ENCODE data around the gene PGAP1. TPM values are rescaled to one million over a fixed set of nuclear protein-coding genes. Genes with fewer than 3 reads are reported as not detected.

PGAP1 gene, protein sequence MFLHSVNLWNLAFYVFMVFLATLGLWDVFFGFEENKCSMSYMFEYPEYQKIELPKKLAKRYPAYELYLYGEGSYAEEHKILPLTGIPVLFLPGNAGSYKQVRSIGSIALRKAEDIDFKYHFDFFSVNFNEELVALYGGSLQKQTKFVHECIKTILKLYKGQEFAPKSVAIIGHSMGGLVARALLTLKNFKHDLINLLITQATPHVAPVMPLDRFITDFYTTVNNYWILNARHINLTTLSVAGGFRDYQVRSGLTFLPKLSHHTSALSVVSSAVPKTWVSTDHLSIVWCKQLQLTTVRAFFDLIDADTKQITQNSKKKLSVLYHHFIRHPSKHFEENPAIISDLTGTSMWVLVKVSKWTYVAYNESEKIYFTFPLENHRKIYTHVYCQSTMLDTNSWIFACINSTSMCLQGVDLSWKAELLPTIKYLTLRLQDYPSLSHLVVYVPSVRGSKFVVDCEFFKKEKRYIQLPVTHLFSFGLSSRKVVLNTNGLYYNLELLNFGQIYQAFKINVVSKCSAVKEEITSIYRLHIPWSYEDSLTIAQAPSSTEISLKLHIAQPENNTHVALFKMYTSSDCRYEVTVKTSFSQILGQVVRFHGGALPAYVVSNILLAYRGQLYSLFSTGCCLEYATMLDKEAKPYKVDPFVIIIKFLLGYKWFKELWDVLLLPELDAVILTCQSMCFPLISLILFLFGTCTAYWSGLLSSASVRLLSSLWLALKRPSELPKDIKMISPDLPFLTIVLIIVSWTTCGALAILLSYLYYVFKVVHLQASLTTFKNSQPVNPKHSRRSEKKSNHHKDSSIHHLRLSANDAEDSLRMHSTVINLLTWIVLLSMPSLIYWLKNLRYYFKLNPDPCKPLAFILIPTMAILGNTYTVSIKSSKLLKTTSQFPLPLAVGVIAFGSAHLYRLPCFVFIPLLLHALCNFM
- total RNA-seq (2014; rRNA removed; shearing (Covaris generic)), result 6.1 and 7.4 TPM in 2 replicates

DNA sequence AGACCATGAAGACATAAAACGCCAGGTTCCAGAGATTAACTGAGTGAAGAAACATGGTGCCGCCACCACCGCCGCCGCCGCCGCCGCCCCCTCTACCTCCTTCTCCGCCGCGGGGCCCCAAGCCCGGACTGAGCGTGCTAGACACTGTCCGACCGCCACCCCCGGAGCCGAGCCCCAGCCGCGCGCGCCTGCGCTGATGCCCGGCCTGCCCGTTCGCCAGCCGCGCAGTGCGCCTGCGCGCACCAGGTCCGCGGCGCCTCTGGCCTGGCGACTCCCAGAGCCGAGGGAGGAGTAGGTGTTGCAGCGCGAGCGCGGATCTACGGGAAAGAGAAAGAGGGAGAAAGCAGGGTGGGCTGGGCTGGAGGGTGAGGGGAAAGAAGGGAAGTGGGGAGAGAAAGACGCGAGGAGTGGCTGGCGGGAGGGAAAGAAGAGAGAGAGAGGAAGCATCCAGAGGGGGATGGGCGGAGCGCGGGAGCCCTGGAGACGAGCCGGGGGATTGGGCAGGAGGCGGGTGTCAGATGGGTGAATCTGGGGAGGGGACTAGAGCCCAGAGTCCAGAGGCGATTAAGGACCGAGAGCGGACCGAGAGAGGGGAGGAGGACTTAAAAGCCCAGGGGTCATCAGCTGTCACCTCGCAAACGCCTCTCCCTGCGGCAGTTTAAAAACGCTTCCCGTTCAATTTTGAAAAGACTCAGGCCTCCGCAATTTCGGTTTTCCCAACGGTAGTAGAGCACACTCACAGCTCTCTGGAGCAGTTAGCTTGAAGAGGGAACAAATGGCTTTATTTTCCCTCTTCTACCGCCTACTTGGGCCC lies at the start of gene PGAP1:
TSS of gene PGAP1 (minus strand) at position 146 of the 814 bp plus-strand sequence. CDS start at position 55, 91 bp downstream.
- H3K4me3 ChIP-seq (ENCODE audit: insufficient read depth, low read depth, low read length), result peak within 1 kb of the TSS; percentile 94
- H3K27me3 ChIP-seq (ENCODE audit: control insufficient read depth, insufficient read depth, low read length), result no peaks in the 10 kb centered on the region
- DNase-seq, result peak; percentile 94

DNA sequence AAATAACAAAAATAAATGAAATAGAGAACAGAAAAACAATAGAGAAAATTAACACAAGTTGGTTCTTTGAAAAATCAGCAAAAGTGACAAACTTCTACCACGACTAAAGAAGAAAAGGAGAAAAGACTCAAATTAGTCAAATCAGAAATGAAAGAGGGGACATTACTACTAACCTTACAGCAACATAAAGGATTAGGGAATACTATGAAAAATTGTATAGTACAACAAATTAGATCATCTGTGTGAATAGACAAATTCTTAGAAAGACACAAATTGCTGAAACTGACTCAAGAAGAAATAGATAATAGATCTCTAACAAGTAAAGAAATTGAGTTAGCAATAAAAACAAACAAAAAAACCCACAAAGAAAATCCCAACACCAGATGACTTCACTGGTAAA lies 48.5 kb upstream of the PGAP1 start:
- no peaks in the 10 kb centered on the region for H3K36me3 ChIP-seq (replicated peaks; ENCODE audit: control insufficient read depth, insufficient read depth, low read length)
- no peaks in the 10 kb centered on the region for H3K27me3 ChIP-seq (ENCODE audit: control insufficient read depth, insufficient read depth, low read length)
- DNase-seq, result no peak
- no peak overlapping the region for H3K4me3 ChIP-seq (ENCODE audit: insufficient read depth, low read depth, low read length)

More for the DNA sequence above, at the start of gene PGAP1:
- H3K36me3 ChIP-seq (replicated peaks; ENCODE audit: control insufficient read depth, insufficient read depth, low read length), result no peaks in the 10 kb centered on the region

DNA sequence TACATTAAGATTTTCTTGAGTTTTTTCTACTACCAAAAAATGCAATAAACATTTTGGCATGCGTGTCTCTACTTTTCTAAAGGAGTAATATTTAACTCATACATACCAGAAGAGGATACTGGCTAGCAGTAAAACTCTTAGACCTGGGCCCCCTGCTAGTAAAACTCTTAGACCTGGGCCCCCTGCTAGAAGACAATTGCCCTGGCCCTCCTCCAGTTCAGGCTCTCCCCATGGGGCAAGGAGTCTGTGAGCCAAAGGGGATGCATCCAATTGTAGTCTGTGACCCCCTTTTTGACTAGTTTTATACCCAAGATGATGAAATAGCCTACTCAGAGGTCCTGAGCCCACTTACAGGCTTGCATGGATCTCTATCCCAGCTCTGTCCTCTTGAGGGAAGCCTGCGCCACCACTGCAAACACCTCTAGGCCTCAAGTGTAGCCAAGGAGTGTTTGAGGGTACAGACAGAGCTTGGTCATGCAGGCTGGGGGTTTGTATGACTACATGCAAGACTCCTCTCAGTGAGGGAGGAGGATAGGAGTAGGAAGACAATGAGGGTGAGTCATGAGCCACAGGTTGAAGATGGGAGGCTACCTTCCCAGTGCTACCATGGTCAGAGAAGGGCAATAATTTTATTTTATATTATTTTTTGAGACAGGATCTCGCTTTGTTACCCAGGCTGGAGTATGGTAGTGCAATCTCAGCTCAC lies 45.2 kb upstream of the PGAP1 start:
- H3K27me3 ChIP-seq (ENCODE audit: control insufficient read depth, insufficient read depth, low read length), result no peaks in the 10 kb centered on the region
- no peak overlapping the region for H3K4me3 ChIP-seq (ENCODE audit: insufficient read depth, low read depth, low read length)
- DNase-seq, result peak; percentile 10
- no peaks in the 10 kb centered on the region for H3K36me3 ChIP-seq (replicated peaks; ENCODE audit: control insufficient read depth, insufficient read depth, low read length)

DNA sequence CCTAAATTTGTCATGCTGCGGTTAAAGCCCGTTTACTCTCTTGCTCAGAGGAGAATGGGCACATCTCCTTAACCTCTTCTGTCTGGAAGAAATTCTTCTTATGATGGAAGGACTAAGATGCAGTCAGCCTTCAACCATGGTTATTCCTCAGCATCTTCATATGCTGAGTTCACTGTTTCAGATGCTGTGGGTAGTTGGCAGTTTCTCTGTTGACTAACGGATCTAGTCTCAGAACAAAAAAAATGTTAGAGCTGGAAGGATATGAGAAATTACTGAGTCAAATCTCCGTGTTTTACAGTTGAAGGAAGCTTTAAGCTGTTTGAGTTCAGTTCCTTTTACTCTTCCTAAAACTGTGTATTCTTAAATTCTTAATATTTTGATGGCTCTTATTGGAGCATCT lies 43.6 kb upstream of the PGAP1 start:
- H3K36me3 ChIP-seq (replicated peaks; ENCODE audit: control insufficient read depth, insufficient read depth, low read length), result no peaks in the 10 kb centered on the region

DNA sequence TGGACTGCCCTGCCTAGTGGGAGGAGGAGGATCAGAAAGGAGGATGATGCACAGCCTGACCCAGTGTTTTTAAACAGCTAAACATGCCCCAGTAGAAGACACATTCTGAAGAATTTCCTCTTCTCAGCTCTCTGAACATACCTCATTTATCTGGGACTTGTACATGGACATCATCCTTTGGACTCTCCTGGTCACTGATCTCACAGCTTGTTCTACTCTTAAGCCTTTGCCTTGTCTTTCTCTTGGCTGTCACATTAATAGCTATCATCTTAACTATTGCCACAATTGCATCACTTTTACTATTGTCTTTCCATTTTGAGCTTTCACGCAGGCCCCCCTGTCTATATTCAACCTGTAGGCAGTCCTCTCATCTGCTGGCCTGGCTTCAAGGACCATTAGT lies 42.0 kb upstream of the PGAP1 start:
- DNase-seq, result no peak
- Histone ChIP-seq H3K36me3 (replicated peaks; ENCODE audit: control insufficient read depth, insufficient read depth, low read length) (no peaks in the 10 kb centered on the region), H3K27me3 (ENCODE audit: control insufficient read depth, insufficient read depth, low read length) (no peaks in the 10 kb centered on the region), H3K4me3 (ENCODE audit: insufficient read depth, low read depth, low read length) (no peak overlapping the region)

More for the DNA sequence above, 43.6 kb upstream of the PGAP1 start:
- no peak for DNase-seq
- no peaks in the 10 kb centered on the region for H3K27me3 ChIP-seq (ENCODE audit: control insufficient read depth, insufficient read depth, low read length)
- no peak overlapping the region for H3K4me3 ChIP-seq (ENCODE audit: insufficient read depth, low read depth, low read length)

DNA sequence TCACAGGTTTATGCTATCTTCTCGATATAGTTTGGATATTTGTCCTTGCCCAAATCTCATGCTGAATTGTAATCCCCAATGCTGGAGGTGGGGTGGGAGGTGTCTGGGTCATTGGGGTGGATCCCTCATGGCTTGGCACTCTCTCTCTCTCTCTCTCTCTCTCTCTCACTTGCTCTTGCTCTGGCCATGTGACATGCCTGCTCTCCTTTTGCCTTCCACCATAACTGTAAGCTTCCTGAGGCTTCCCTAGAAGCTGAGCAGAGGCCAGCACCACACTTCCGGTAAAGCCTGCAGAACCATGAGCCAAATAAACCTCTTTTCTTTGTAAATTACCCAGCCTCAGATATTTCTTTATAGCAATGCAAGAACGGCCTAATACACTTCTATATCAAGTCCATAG lies 41.3 kb upstream of the PGAP1 start:
- DNase-seq, result no peak
- Histone ChIP-seq H3K4me3 (ENCODE audit: insufficient read depth, low read depth, low read length) (no peak overlapping the region), H3K27me3 (ENCODE audit: control insufficient read depth, insufficient read depth, low read length) (no peaks in the 10 kb centered on the region), H3K36me3 (replicated peaks; ENCODE audit: control insufficient read depth, insufficient read depth, low read length) (no peaks in the 10 kb centered on the region)

DNA sequence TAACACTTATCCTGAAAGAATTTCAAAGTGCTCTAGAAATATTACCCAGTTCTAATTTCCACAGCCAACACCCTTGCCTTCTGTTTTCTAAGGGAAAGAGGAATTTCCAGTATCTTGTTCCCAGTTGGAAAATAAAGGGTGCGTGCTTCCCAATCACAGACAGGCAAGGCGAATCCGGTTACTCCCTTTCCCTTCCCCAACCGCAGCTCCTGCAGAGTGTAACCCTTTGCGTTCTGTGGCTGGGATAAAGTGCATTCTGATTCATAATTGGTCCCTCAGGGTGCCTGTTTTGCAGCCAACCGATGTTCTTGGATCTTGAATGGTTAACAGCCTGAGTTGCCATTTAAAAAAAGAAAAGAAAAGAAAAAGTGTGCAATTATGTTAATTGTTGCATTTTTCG lies 40.6 kb upstream of the PGAP1 start:
- H3K4me3 ChIP-seq (ENCODE audit: insufficient read depth, low read depth, low read length), result no peak overlapping the region

DNA sequence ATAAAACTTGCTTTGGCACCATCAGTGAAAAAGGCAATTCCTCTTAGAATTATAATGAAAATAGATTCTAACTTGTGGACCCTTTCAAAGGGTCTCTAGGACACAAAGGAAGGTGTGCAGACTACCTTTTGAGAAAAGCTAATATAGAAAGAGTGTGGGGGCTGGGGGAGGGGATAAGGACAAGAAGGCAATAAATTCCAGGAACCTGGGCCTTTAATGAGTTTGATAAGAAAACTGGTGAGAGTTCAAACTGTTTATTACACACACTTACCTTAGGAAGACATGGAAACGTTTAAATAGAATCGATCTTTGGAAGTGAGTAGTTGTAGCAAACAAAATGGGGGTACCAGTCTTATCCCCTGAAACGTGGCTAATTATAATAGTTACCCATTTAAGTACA lies 39.6 kb upstream of the PGAP1 start:
- no peaks in the 10 kb centered on the region for H3K36me3 ChIP-seq (replicated peaks; ENCODE audit: control insufficient read depth, insufficient read depth, low read length)
- DNase-seq, result no peak
- H3K4me3 ChIP-seq (ENCODE audit: insufficient read depth, low read depth, low read length), result no peak overlapping the region
- H3K27me3 ChIP-seq (ENCODE audit: control insufficient read depth, insufficient read depth, low read length), result no peaks in the 10 kb centered on the region

More for the DNA sequence above, 40.6 kb upstream of the PGAP1 start:
- Histone ChIP-seq H3K27me3 (ENCODE audit: control insufficient read depth, insufficient read depth, low read length) (no peaks in the 10 kb centered on the region), H3K36me3 (replicated peaks; ENCODE audit: control insufficient read depth, insufficient read depth, low read length) (no peaks in the 10 kb centered on the region)
- DNase-seq, result no peak

DNA sequence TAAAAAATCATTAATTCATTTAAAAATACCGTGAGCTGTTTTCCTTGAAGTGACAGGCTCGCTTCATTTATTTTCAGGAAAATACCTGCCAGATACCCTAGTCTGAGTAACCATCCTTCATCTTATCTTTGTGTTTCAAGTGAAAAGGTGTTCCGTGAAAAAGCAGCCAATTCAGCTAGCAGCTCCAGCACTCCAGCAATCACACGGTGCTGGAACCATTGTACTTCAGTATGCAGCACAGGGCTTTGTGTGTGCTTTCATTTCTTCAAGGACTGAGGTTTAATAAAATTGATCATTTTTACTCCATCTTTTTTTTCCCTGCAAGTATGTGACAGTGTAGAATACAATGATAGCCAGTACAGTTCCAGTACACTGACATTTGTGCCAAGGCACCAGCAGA lies 39.1 kb upstream of the PGAP1 start:
- DNase-seq, result no peak
- Histone ChIP-seq H3K4me3 (ENCODE audit: insufficient read depth, low read depth, low read length) (no peak overlapping the region), H3K36me3 (replicated peaks; ENCODE audit: control insufficient read depth, insufficient read depth, low read length) (no peaks in the 10 kb centered on the region), H3K27me3 (ENCODE audit: control insufficient read depth, insufficient read depth, low read length) (no peaks in the 10 kb centered on the region)

DNA sequence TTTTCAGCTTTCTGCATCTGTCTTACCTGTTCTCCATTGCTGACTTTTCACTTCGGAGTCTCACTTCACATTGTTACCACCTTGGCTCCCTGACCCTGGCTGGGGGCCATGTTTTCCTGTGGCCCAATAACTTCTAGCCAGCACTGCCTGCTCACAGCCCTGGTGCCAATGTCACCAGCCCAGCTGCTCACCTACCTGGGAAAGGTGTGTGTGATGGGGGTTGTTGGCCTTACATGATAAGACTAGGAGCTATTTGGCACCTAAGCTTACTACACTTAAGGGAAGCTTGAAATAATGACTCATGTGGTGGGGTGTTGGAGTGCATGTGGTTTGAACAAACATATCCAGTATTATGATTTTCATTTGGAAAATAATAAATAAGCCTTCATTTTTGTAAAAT lies 37.5 kb upstream of the PGAP1 start:
- Histone ChIP-seq H3K4me3 (ENCODE audit: insufficient read depth, low read depth, low read length) (no peak overlapping the region), H3K27me3 (ENCODE audit: control insufficient read depth, insufficient read depth, low read length) (no peaks in the 10 kb centered on the region), H3K36me3 (replicated peaks; ENCODE audit: control insufficient read depth, insufficient read depth, low read length) (no peaks in the 10 kb centered on the region)
- DNase-seq, result no peak

DNA sequence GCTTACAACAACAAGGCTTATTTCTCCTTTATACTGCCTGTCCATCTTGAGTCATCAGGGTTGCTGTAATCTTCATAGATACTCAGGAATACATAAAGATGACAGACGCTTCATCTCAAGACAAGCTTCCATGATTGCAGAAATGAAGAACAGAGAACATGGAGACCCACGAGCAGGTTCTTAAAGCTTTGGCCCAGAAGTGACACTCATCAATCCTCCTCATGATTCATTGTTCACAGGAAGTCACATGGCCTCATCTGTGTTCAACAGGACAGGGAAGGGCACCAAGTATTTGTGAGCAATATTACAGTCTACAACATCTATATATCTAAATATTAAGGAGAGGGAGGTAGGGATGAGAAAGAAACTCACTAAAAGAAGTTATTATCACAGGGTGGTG lies 36.5 kb upstream of the PGAP1 start:
- no peaks in the 10 kb centered on the region for H3K36me3 ChIP-seq (replicated peaks; ENCODE audit: control insufficient read depth, insufficient read depth, low read length)
- no peak overlapping the region for H3K4me3 ChIP-seq (ENCODE audit: insufficient read depth, low read depth, low read length)
- no peaks in the 10 kb centered on the region for H3K27me3 ChIP-seq (ENCODE audit: control insufficient read depth, insufficient read depth, low read length)
- no peak for DNase-seq

DNA sequence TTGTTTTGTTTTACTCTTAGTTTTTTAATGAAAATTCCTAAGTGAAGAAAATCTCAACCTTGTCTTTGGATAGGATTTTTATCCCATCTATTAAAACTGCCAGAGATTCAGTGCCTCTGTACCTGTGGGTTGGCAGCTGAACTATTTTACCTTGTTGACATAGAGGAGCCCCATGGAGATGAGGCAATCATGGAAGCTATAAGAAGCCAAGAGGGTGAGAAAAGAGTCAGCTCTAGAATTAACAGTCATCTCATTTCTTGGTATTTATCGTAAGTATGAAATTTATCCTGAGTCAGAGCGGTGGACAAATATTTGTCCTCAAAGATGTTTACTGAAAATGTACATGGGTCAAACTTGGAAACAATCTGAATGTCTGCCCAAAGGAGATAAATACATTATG lies 35.8 kb upstream of the PGAP1 start:
- Histone ChIP-seq H3K27me3 (ENCODE audit: control insufficient read depth, insufficient read depth, low read length) (no peaks in the 10 kb centered on the region), H3K4me3 (ENCODE audit: insufficient read depth, low read depth, low read length) (no peak overlapping the region), H3K36me3 (replicated peaks; ENCODE audit: control insufficient read depth, insufficient read depth, low read length) (no peaks in the 10 kb centered on the region)
- DNase-seq, result no peak

DNA sequence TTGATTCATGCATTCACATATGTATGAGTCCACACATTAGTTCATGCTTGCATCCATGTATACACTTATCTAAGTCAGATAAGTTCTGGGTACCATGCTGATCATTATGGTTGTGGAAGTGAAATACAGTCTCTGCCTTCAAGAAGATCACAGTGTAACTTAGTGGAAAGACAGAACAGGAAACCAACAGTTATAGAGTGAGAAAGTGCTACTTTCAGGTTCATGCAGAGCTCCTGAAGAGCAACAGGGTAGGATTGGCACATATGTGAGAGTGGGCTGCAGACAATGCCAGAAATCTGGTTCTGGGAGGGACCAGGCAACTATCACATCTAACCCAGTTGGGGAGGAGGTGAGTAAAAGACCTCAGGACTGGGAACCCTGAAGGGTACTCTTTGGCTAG lies 35.4 kb upstream of the PGAP1 start:
- Histone ChIP-seq H3K4me3 (ENCODE audit: insufficient read depth, low read depth, low read length) (no peak overlapping the region), H3K36me3 (replicated peaks; ENCODE audit: control insufficient read depth, insufficient read depth, low read length) (no peaks in the 10 kb centered on the region), H3K27me3 (ENCODE audit: control insufficient read depth, insufficient read depth, low read length) (no peaks in the 10 kb centered on the region)
- no peak for DNase-seq

All from H7 (cell line).